ENCODE measurements around the gene RBMS3. TPM values are rescaled to one million over a fixed set of nuclear protein-coding genes. Genes with fewer than 3 reads are reported as not detected.

The RBMS3 gene
- total RNA-seq, 1 donor from 2014 or later = 58.5 TPM

- no peak overlapping the region for H3K27ac ChIP-seq
- H3K27me3 ChIP-seq (ENCODE audit: low read depth) = no peaks in the 10 kb centered on the region
- intact Hi-C loops (cut with DNase I) = no loop called here
- TF ChIP-seq CTCF (IDR thresholded peaks at IDR 0.05) = no peak
- ATAC-seq (no peak), DNase-seq (no peak)
- H3K9me3 ChIP-seq = no peaks in the 10 kb centered on the region
- H3K4me1 ChIP-seq = peaks cover 31% of the 10 kb centered on the region
- no peak overlapping the region for H3K4me3 ChIP-seq
- no peaks in the 10 kb centered on the region for H3K36me3 ChIP-seq
These were observed 148.3 kb downstream of the RBMS3 start for GRCh38 chr3:29429055-29429679.

GRCh38 chr3:29430558-29430971 lies 149.7 kb downstream of the RBMS3 start:
- DNase-seq = no peak
- peak overlapping the region; percentile 39 for H3K27ac ChIP-seq

GRCh38 chr3:29436612-29437323 lies 155.9 kb downstream of the RBMS3 start:
- intact Hi-C loops (cut with DNase I) = no loop called here
- DNase-seq (no peak), ATAC-seq (peak; percentile 67 to 74)
- Histone ChIP-seq H3K4me1 (peaks cover 17% of the 10 kb centered on the region), H3K36me3 (peaks cover 3% of the 10 kb centered on the region), H3K27ac (no peak overlapping the region), H3K9me3 (no peaks in the 10 kb centered on the region), H3K4me3 (no peak overlapping the region), H3K27me3 (ENCODE audit: low read depth) (no peaks in the 10 kb centered on the region)
- no peak for TF ChIP-seq CTCF (IDR thresholded peaks at IDR 0.05)

More at GRCh38 chr3:29430558-29430971, 149.7 kb downstream of the RBMS3 start:
- H3K36me3 ChIP-seq = peaks cover 3% of the 10 kb centered on the region
- H3K4me1 ChIP-seq = peaks cover 31% of the 10 kb centered on the region
- no peaks in the 10 kb centered on the region for H3K9me3 ChIP-seq
- ATAC-seq = no peak
- TF ChIP-seq CTCF (IDR thresholded peaks at IDR 0.05) = no peak
- H3K4me3 ChIP-seq = no peak overlapping the region
- no peaks in the 10 kb centered on the region for H3K27me3 ChIP-seq (ENCODE audit: low read depth)
- intact Hi-C loops (cut with DNase I) = no loop called here

- H3K9me3 ChIP-seq = no peaks in the 10 kb centered on the region
- H3K4me1 ChIP-seq = peaks cover 17% of the 10 kb centered on the region
- DNase-seq (no peak), ATAC-seq (no peak)
- H3K36me3 ChIP-seq = peaks cover 3% of the 10 kb centered on the region
- no peak overlapping the region for H3K27ac ChIP-seq
- H3K4me3 ChIP-seq = no peak overlapping the region
- no peak for TF ChIP-seq CTCF (IDR thresholded peaks at IDR 0.05)
- no peaks in the 10 kb centered on the region for H3K27me3 ChIP-seq (ENCODE audit: low read depth)
- intact Hi-C loops (cut with DNase I) = no loop called here
These were observed 157.7 kb downstream of the RBMS3 start for GRCh38 chr3:29438580-29438979.

- intact Hi-C loops (cut with DNase I) = no loop called here
- DNase-seq (no peak), ATAC-seq (peak; percentile 86 to 92)
- Histone ChIP-seq H3K36me3 (no peaks in the 10 kb centered on the region), H3K4me1 (peaks cover 17% of the 10 kb centered on the region), H3K27ac (peak overlapping the region; percentile 71), H3K9me3 (no peaks in the 10 kb centered on the region), H3K4me3 (peak overlapping the region; percentile 35), H3K27me3 (ENCODE audit: low read depth) (no peaks in the 10 kb centered on the region)
- TF ChIP-seq CTCF (IDR thresholded peaks at IDR 0.05) = no peak
These were observed 159.8 kb downstream of the RBMS3 start for GRCh38 chr3:29440413-29441305.

Measured in lower lobe of right lung (tissue), 2 donors.